HCT116 (cell line): ENCODE measurements around the gene KIF13A. TPM values are rescaled to one million over a fixed set of nuclear protein-coding genes. Genes with fewer than 3 reads are reported as not detected.

ENCODE experiments used
- ATAC-seq: fragments of 200-7000 bp; cut with Tn5 transposase; 2 replicates; pipeline ENCODE4 v1.9.1; 2020; ENCODE audit warnings: mild to moderate bottlenecking, moderate library complexity
- BruUV-seq: library from RNA; stranded (reverse); fragments of 400-500 nt; replicated peaks from 2 replicates; lab custom pipeline; 2021; lab: Mats Ljungman, UMichigan
- CTCF ChIA-PET: fragments of 300-600 bp; sonication (Branson Sonifier 250); formaldehyde crosslinking; loops from one replicate; lab custom pipeline; 2021; ENCODE audit warnings: antibody characterized with exemption; lab: Charles Lee
- POLR2A ChIA-PET: fragments of 300-600, 350-600 bp; sonication (Branson Sonifier 250); formaldehyde crosslinking; loops from one replicate; lab custom pipeline; 2021; ENCODE audit warnings: antibody characterized with exemption; lab: Charles Lee
- RAD21 ChIA-PET, 2 experiments: fragments of 300-600 bp; sonication (Branson Sonifier 250); formaldehyde crosslinking; loops; one replicate each; lab custom pipeline; 2023; ENCODE audit warnings: low total read pairs in 2 of 2; ENCODE audit not compliant: uncharacterized antibody in 2 of 2, unreplicated experiment in 2 of 2, low non-redundant PET in 1 of 2; lab: Charles Lee
- DNase-seq: peaks from one replicate; pipeline ENCODE4 v3.0.0-alpha.2; 2010; ENCODE audit warnings: low read depth, low spot score
- H2AFZ ChIP-seq: fragments of 200-600 bp; shearing (Covaris generic), sonication (generic); 2 replicates; pipeline ENCODE4 v1.6.1; 2017; ENCODE audit warnings: low read depth, mixed run types, mixed read lengths, antibody characterized with exemption, low read length; ENCODE audit not compliant: poor library complexity, severe bottlenecking
- H3K27ac ChIP-seq: 2 replicates; pipeline ENCODE4 v1.5.1; 2012; ENCODE audit warnings: low read depth, low read length
- H3K27me3 ChIP-seq: fragments of 200-600 bp; sonication (generic); 2 replicates; pipeline ENCODE4 v1.6.1; 2016; ENCODE audit warnings: mixed run types, low read length, mixed read lengths; ENCODE audit not compliant: insufficient read depth
- H3K36me3 ChIP-seq, 2 experiments: fragments of 200-500 bp in 1 of 2; fragments of 200-600 bp in 1 of 2; sonication (Bioruptor generic) in 1 of 2; sonication (generic) in 1 of 2; 2 replicates each; pipeline versions ENCODE4 v1.5.1 to v1.6.1; 2014 to 2016; ENCODE audit warnings: low read length in 2 of 2, inconsistent platforms in 1 of 2, mixed read lengths in 1 of 2, mixed run types in 1 of 2; ENCODE audit not compliant: insufficient read depth in 2 of 2, control insufficient read depth in 1 of 2
- H3K4me1 ChIP-seq, 2 experiments: fragments of 200-600 bp in 1 of 2; sonication (generic) in 1 of 2; 2 replicates each; pipeline versions ENCODE4 v1.5.1 to v1.6.1; 2012 to 2017; ENCODE audit warnings: low read length in 2 of 2, inconsistent platforms in 1 of 2, mild to moderate bottlenecking in 1 of 2, mixed read lengths in 1 of 2, mixed run types in 1 of 2, moderate library complexity in 1 of 2; ENCODE audit not compliant: insufficient read depth in 2 of 2, control insufficient read depth in 1 of 2
- H3K4me2 ChIP-seq: fragments of 200-600 bp; sonication (generic); 2 replicates; pipeline ENCODE4 v1.6.1; 2017; ENCODE audit warnings: mixed run types, low read length, mixed read lengths
- H3K4me3 ChIP-seq, 2 experiments: fragments of 200-600 bp in 1 of 2; sonication (generic) in 1 of 2; replicated peaks in 1 of 2; 2 replicates each; pipeline ENCODE4 v1.5.1; 2011 to 2016; ENCODE audit warnings: low read length in 2 of 2, control low read depth in 1 of 2, low read depth in 1 of 2, mild to moderate bottlenecking in 1 of 2, mixed read lengths in 1 of 2, mixed run types in 1 of 2
- H3K79me2 ChIP-seq: fragments of 200-600 bp; sonication (generic); 2 replicates; pipeline ENCODE4 v1.6.1; 2017; ENCODE audit warnings: mild to moderate bottlenecking, mixed run types, low read length, moderate library complexity, mixed read lengths; ENCODE audit not compliant: insufficient read depth
- H3K9ac ChIP-seq: fragments of 200-600 bp; sonication (generic); 2 replicates; pipeline ENCODE4 v1.6.1; 2016; ENCODE audit warnings: low read length, mixed read lengths
- H3K9me2 ChIP-seq: fragments of 200-600 bp; sonication (generic), shearing (Covaris generic); 2 replicates; pipeline ENCODE4 v1.6.1; 2017; ENCODE audit warnings: mixed run types, mild to moderate bottlenecking, moderate library complexity; ENCODE audit not compliant: insufficient read depth
- H3K9me3 ChIP-seq, 2 experiments: fragments of 200-500 bp in 1 of 2; fragments of 200-600 bp in 1 of 2; sonication (Bioruptor generic) in 1 of 2; sonication (generic) in 1 of 2; 2 replicates each; pipeline ENCODE4 v1.6.1; 2014 to 2017; ENCODE audit warnings: low read length in 2 of 2, mixed read lengths in 2 of 2, inconsistent platforms in 1 of 2, low read depth in 1 of 2, mild to moderate bottlenecking in 1 of 2, mixed run types in 1 of 2, moderate library complexity in 1 of 2; ENCODE audit not compliant: control insufficient read depth in 1 of 2, insufficient read depth in 1 of 2
- H4K20me1 ChIP-seq: fragments of 200-600 bp; sonication (generic), shearing (Covaris generic); 2 replicates; pipeline ENCODE4 v1.6.1; 2017; ENCODE audit warnings: mixed run types, mild to moderate bottlenecking, moderate library complexity; ENCODE audit not compliant: insufficient read depth
- ATF3 ChIP-seq: IDR thresholded peaks from 2 replicates; pipeline ENCODE4 v1.6.1; 2012
- CBX3 ChIP-seq: IDR thresholded peaks from 2 replicates; pipeline ENCODE4 v1.6.1; 2012; ENCODE audit warnings: low read depth
- CEBPB ChIP-seq: IDR thresholded peaks from 2 replicates; pipeline ENCODE4 v1.6.1; 2012; ENCODE audit warnings: low read depth
- ELF1 ChIP-seq: IDR thresholded peaks from 2 replicates; pipeline ENCODE4 v1.6.1; 2012; ENCODE audit warnings: low read depth, borderline replicate concordance
- EZH2 ChIP-seq: fragments of 200-600 bp; sonication (generic); IDR thresholded peaks from 2 replicates; pipeline ENCODE4 v1.6.1; 2017; ENCODE audit warnings: antibody characterized with exemption, mixed run types
- FOSL1 ChIP-seq: IDR thresholded peaks from 2 replicates; pipeline ENCODE4 v1.6.1; 2012; ENCODE audit warnings: low read depth
- JUND ChIP-seq: IDR thresholded peaks from 2 replicates; pipeline ENCODE4 v1.6.1; 2012
- MAX ChIP-seq: IDR thresholded peaks from 2 replicates; pipeline ENCODE4 v1.6.1; 2012
- POLR2AphosphoS5 ChIP-seq: IDR thresholded peaks from 2 replicates; pipeline ENCODE4 v1.6.1; 2011; ENCODE audit warnings: mild to moderate bottlenecking, low read depth, low read length, moderate library complexity
- REST ChIP-seq: IDR thresholded peaks from 2 replicates; pipeline ENCODE4 v1.6.1; 2012; ENCODE audit warnings: low read depth
- SIN3A ChIP-seq: IDR thresholded peaks from 2 replicates; pipeline ENCODE4 v1.6.1; 2012; ENCODE audit warnings: low read depth
- TCF7L2 ChIP-seq: IDR thresholded peaks from 2 replicates; pipeline ENCODE4 v1.7.0; 2011; ENCODE audit warnings: borderline replicate concordance, inconsistent platforms; ENCODE audit not compliant: insufficient read depth, insufficient read length; ENCODE audit errors: extremely low read depth
- YY1 ChIP-seq: IDR thresholded peaks from 2 replicates; pipeline ENCODE4 v1.6.1; 2011; ENCODE audit warnings: low read length, low read depth, moderate library complexity, mild to moderate bottlenecking; ENCODE audit not compliant: insufficient replicate concordance; ENCODE audit errors: extremely low read depth
- ZFX ChIP-seq: fragments of 450-650 bp; IDR thresholded peaks from 2 replicates; pipeline ENCODE4 v1.6.1; 2017
- ZNF274 ChIP-seq: fragments of 200-500 bp; sonication (Bioruptor generic); IDR thresholded peaks from 2 replicates; pipeline ENCODE4 v1.6.1; 2014; ENCODE audit warnings: mild to moderate bottlenecking, low read depth, low read length, inconsistent platforms
- intact Hi-C: fragments of 100-400 bp; cut with micrococcal nuclease; formaldehyde crosslinking; loops from 2 replicates; pipeline ENCODE4 v1.10.0; 2022
- total RNA-seq: library from RNA; stranded (reverse); gene quantifications from one replicate; pipeline ENCODE4 v1.2.1, GENCODE V29; 2021; ENCODE audit not compliant: unreplicated experiment

KIF13A gene
- total RNA-seq, 1 experiment from 2014 or later = 23.1 TPM

- intact Hi-C loops = no loop called here
- no TSS peak for BruUV-seq
- no peaks in the 10 kb centered on the region for H3K9me2 ChIP-seq
- no peaks in the 10 kb centered on the region for H3K9me3 ChIP-seq
- ChIA-PET CTCF (no interaction called here), POLR2A (no interaction called here), RAD21 (no interaction called here)
- H3K27ac ChIP-seq = no peak overlapping the region
- no peaks in the 10 kb centered on the region for H3K79me2 ChIP-seq
- H4K20me1 ChIP-seq = no peaks in the 10 kb centered on the region
- H3K36me3 ChIP-seq = no peaks in the 10 kb centered on the region
- ATAC-seq = no peak
- no peaks in the 10 kb centered on the region for H3K27me3 ChIP-seq
- no peak overlapping the region for H3K9ac ChIP-seq
- no peak overlapping the region for H3K4me3 ChIP-seq
- no peak for DNase-seq
- H3K4me1 ChIP-seq = no peaks in the 10 kb centered on the region
- TF ChIP-seq ELF1 (no peak), YY1 (no peak), CEBPB (no peak), CBX3 (no peak), SIN3A (no peak), MAX (no peak), ZFX (no peak)
- H3K4me2 ChIP-seq = no peak overlapping the region
- no peak overlapping the region for H2AFZ ChIP-seq
These were observed 40.9 kb upstream of the KIF13A start for GRCh38 chr6:18028332-18028731.

- POLR2A ChIA-PET = no interaction called here
- ATAC-seq = no peak
These were observed 38.2 kb upstream of the KIF13A start for GRCh38 chr6:18025596-18025995.

More at GRCh38 chr6:18025596-18025995, 38.2 kb upstream of the KIF13A start:
- H3K79me2 ChIP-seq = no peaks in the 10 kb centered on the region
- no peak overlapping the region for H3K4me3 ChIP-seq
- H3K27ac ChIP-seq = no peak overlapping the region
- no peak for DNase-seq
- no peaks in the 10 kb centered on the region for H3K9me2 ChIP-seq
- H3K9me3 ChIP-seq = no peaks in the 10 kb centered on the region
- peaks cover 0 to 8% of the 10 kb centered on the region in 2 experiments; a peak in 1 of 4 replicates for H3K4me1 ChIP-seq
- BruUV-seq = no TSS peak
- ChIA-PET RAD21 (no interaction called here), CTCF (no interaction called here)
- TF ChIP-seq CEBPB = no peak
- no peak for TF ChIP-seq SIN3A
- TF ChIP-seq ZNF274 = no peak
- no peak for TF ChIP-seq JUND
- TF ChIP-seq FOSL1 = no peak
- no peak for TF ChIP-seq ATF3
- no peak for TF ChIP-seq POLR2AphosphoS5
- no peak for TF ChIP-seq MAX
- no peak for TF ChIP-seq TCF7L2
- TF ChIP-seq ZFX = no peak
- no peak for TF ChIP-seq REST
- no peak for TF ChIP-seq ELF1
- TF ChIP-seq EZH2 = no peak
- H4K20me1 ChIP-seq = no peaks in the 10 kb centered on the region
- no peaks in the 10 kb centered on the region for H3K27me3 ChIP-seq
- H3K36me3 ChIP-seq = no peaks in the 10 kb centered on the region
- no peak overlapping the region for H3K9ac ChIP-seq
- H3K4me2 ChIP-seq = no peak overlapping the region
- intact Hi-C loops = no loop called here
- no peak overlapping the region for H2AFZ ChIP-seq
